ENCODE results near the gene ZMYND15. TPM values are rescaled to one million over a fixed set of nuclear protein-coding genes. Genes with fewer than 3 reads are reported as not detected.
A peak's percentile ranks its signal among the peaks of the same experiment; 100 is the strongest.

Gene ZMYND15
- total and polyA plus RNA-seq, 2 donors (not counting 1 experiment from before 2014, with no cell fraction given), result under 0.01 to 0.11 TPM

- Histone ChIP-seq H3K4me2 (ENCODE audit: extremely low read depth, insufficient read depth, low read length) (peak overlapping the region; percentile 78), H3K4me1 (ENCODE audit: control insufficient read depth, extremely low read depth, insufficient read depth, low read length) (peaks cover 8% of the 10 kb centered on the region), H3K4me3 (replicated peaks in 1 of 4; ENCODE audit: control extremely low read depth in 1 of 4, insufficient read depth in 1 of 4, low read depth in 3 of 4, low read length in 4 of 4) (peak overlapping the region in 2 of 4 experiments; percentile 16 to 33)
Observed at GRCh38 chr17:4786516-4786915, 46.9 kb downstream of the ZMYND15 start.

GRCh38 chr17:4788159-4788806 is 48.6 kb downstream of the ZMYND15 start:
- Histone ChIP-seq H3K4me3 (replicated peaks in 1 of 4; ENCODE audit: control extremely low read depth in 1 of 4, insufficient read depth in 1 of 4, low read depth in 3 of 4, low read length in 4 of 4) (no peak overlapping the region), H3K9me3 (ENCODE audit: control insufficient read depth, insufficient read depth, low read depth, low read length) (no peaks in the 10 kb centered on the region), H3K4me2 (ENCODE audit: extremely low read depth, insufficient read depth, low read length) (no peak overlapping the region), H3K27ac (ENCODE audit: insufficient read depth, low read length) (no peak overlapping the region), H3K36me3 (ENCODE audit: control insufficient read depth, insufficient read depth, low read length) (no peaks in the 10 kb centered on the region), H3K79me2 (ENCODE audit: control insufficient read depth, insufficient read depth, low read length) (no peaks in the 10 kb centered on the region), H3K27me3 (ENCODE audit: control insufficient read depth, insufficient read depth, low read length) (peaks cover 3% of the 10 kb centered on the region), H3K9ac (ENCODE audit: insufficient read depth, low read length) (no peak overlapping the region), H4K20me1 (ENCODE audit: control insufficient read depth, extremely low read depth, insufficient read depth, low read length) (no peaks in the 10 kb centered on the region), H3K4me1 (ENCODE audit: control insufficient read depth, extremely low read depth, insufficient read depth, low read length) (peaks cover 8% of the 10 kb centered on the region), H2AFZ (ENCODE audit: low read length) (no peak overlapping the region)
- TF ChIP-seq CTCF (conservative IDR thresholded peaks at IDR 0.05 in 1 of 2, IDR thresholded peaks at IDR 0.05 in 1 of 2; ENCODE audit: low read depth in 1 of 2, low read length in 2 of 2) (no peak), EZH2 (IDR thresholded peaks at IDR 0.05; ENCODE audit: low read length, missing control alignments) (no peak)
- peak in 1 of 2 donors; percentile 26 for DNase-seq (ENCODE audit: low read depth in 2 of 2)

More at GRCh38 chr17:4786516-4786915, 46.9 kb downstream of the ZMYND15 start:
- H3K9ac ChIP-seq (ENCODE audit: insufficient read depth, low read length), result no peak overlapping the region
- H3K9me3 ChIP-seq (ENCODE audit: control insufficient read depth, insufficient read depth, low read depth, low read length), result no peaks in the 10 kb centered on the region
- no peaks in the 10 kb centered on the region for H3K36me3 ChIP-seq (ENCODE audit: control insufficient read depth, insufficient read depth, low read length)
- H3K27ac ChIP-seq (ENCODE audit: insufficient read depth, low read length), result no peak overlapping the region
- TF ChIP-seq EZH2 (IDR thresholded peaks at IDR 0.05; ENCODE audit: low read length, missing control alignments) (no peak), CTCF (conservative IDR thresholded peaks at IDR 0.05 in 1 of 2, IDR thresholded peaks at IDR 0.05 in 1 of 2; ENCODE audit: low read depth in 1 of 2, low read length in 2 of 2) (no peak)
- H4K20me1 ChIP-seq (ENCODE audit: control insufficient read depth, extremely low read depth, insufficient read depth, low read length), result no peaks in the 10 kb centered on the region
- DNase-seq (ENCODE audit: low read depth in 2 of 2), result no peak
- no peaks in the 10 kb centered on the region for H3K79me2 ChIP-seq (ENCODE audit: control insufficient read depth, insufficient read depth, low read length)
- peaks cover 5% of the 10 kb centered on the region for H3K27me3 ChIP-seq (ENCODE audit: control insufficient read depth, insufficient read depth, low read length)
- no peak overlapping the region for H2AFZ ChIP-seq (ENCODE audit: low read length)

GRCh38 chr17:4788807-4789700 is 49.4 kb downstream of the ZMYND15 start, which contains the start of gene GLTPD2:
Gene GLTPD2 (plus strand): TSS chr17:4788964. CDS start chr17:4789012, 48 bp downstream.
- no peak for TF ChIP-seq EZH2 (IDR thresholded peaks at IDR 0.05; ENCODE audit: low read length, missing control alignments)
- no peak for TF ChIP-seq CTCF (conservative IDR thresholded peaks at IDR 0.05 in 1 of 2, IDR thresholded peaks at IDR 0.05 in 1 of 2; ENCODE audit: low read depth in 1 of 2, low read length in 2 of 2)
- no peak for DNase-seq (ENCODE audit: low read depth in 2 of 2)
- Histone ChIP-seq H3K4me1 (ENCODE audit: control insufficient read depth, extremely low read depth, insufficient read depth, low read length) (peaks cover 8% of the 10 kb centered on the region), H4K20me1 (ENCODE audit: control insufficient read depth, extremely low read depth, insufficient read depth, low read length) (no peaks in the 10 kb centered on the region), H3K79me2 (ENCODE audit: control insufficient read depth, insufficient read depth, low read length) (no peaks in the 10 kb centered on the region), H3K4me3 (replicated peaks in 1 of 4; ENCODE audit: control extremely low read depth in 1 of 4, insufficient read depth in 1 of 4, low read depth in 3 of 4, low read length in 4 of 4) (peak within 1 kb of the TSS; percentile 56 to 76 (median 65)), H3K36me3 (ENCODE audit: control insufficient read depth, insufficient read depth, low read length) (no peaks in the 10 kb centered on the region), H3K27me3 (ENCODE audit: control insufficient read depth, insufficient read depth, low read length) (peaks cover 3% of the 10 kb centered on the region), H3K27ac (ENCODE audit: insufficient read depth, low read length) (peak within 1 kb of the TSS; percentile 78), H3K9me3 (ENCODE audit: control insufficient read depth, insufficient read depth, low read depth, low read length) (no peaks in the 10 kb centered on the region), H2AFZ (ENCODE audit: low read length) (peak within 1 kb of the TSS; percentile 75), H3K4me2 (ENCODE audit: extremely low read depth, insufficient read depth, low read length) (peak within 1 kb of the TSS; percentile 84), H3K9ac (ENCODE audit: insufficient read depth, low read length) (peak within 1 kb of the TSS; percentile 90)

Data from fibroblast of lung (primary cell).